A673 (cell line): ENCODE measurements around the gene PPP2R5E. TPM values are rescaled to one million over a fixed set of nuclear protein-coding genes. Genes with fewer than 3 reads are reported as not detected.
A peak's percentile ranks its signal among the peaks of the same experiment; 100 is the strongest.

ENCODE experiments used
- BruUV-seq: library from RNA; stranded (reverse); fragments of 400-500 nt; replicated peaks from 2 replicates; lab custom pipeline; 2021; lab: Mats Ljungman, UMichigan
- CTCF ChIA-PET: fragments of 300-600 bp; sonication (Branson Sonifier 250); formaldehyde crosslinking; loops from one replicate; lab custom pipeline; 2022; ENCODE audit warnings: antibody characterized with exemption; lab: Charles Lee
- POLR2A ChIA-PET: fragments of 300-600 bp; sonication (Branson Sonifier 250); formaldehyde crosslinking; loops from one replicate; lab custom pipeline; 2022; ENCODE audit warnings: antibody characterized with exemption; ENCODE audit not compliant: low non-redundant PET; lab: Charles Lee
- DNase-seq: peaks from one replicate; pipeline ENCODE4 v3.0.0-alpha.2; 2015; ENCODE audit warnings: low spot score
- H3K27ac ChIP-seq: fragments of 200-600 bp; sonication (generic); 2 replicates; pipeline ENCODE4 v1.5.1; 2016; ENCODE audit warnings: mixed run types, low read depth, mild to moderate bottlenecking, mixed read lengths, antibody characterized with exemption, low read length; ENCODE audit not compliant: poor library complexity, severe bottlenecking
- H3K27me3 ChIP-seq: fragments of 200-600 bp; sonication (generic); replicated peaks from 2 replicates; pipeline ENCODE4 v1.6.1; 2017; ENCODE audit warnings: mixed run types, low read depth, mild to moderate bottlenecking, mixed read lengths, antibody characterized with exemption, low read length; ENCODE audit not compliant: insufficient read depth, poor library complexity
- H3K36me3 ChIP-seq: fragments of 200-600 bp; sonication (generic); 2 replicates; pipeline ENCODE4 v1.6.1; 2016; ENCODE audit warnings: mixed run types, mild to moderate bottlenecking, mixed read lengths, antibody characterized with exemption, low read length; ENCODE audit not compliant: insufficient read depth, poor library complexity, severe bottlenecking
- H3K4me1 ChIP-seq: fragments of 200-600 bp; sonication (generic); 2 replicates; pipeline ENCODE4 v1.6.1; 2017; ENCODE audit warnings: mixed run types, mild to moderate bottlenecking, mixed read lengths, antibody characterized with exemption, low read length; ENCODE audit not compliant: insufficient read depth, poor library complexity, severe bottlenecking
- H3K4me3 ChIP-seq: fragments of 200-600 bp; sonication (generic); 2 replicates; pipeline ENCODE4 v1.5.1; 2016; ENCODE audit warnings: low read depth, mixed run types, mild to moderate bottlenecking, mixed read lengths, low read length; ENCODE audit not compliant: poor library complexity, severe bottlenecking
- H3K9me3 ChIP-seq: fragments of 200-600 bp; sonication (generic); 2 replicates; pipeline ENCODE4 v1.6.1; 2016; ENCODE audit warnings: mixed run types, low read depth, mild to moderate bottlenecking, mixed read lengths, antibody characterized with exemption, low read length; ENCODE audit not compliant: poor library complexity, severe bottlenecking
- EZH2 ChIP-seq: fragments of 200-600 bp; sonication (generic); IDR thresholded peaks from 2 replicates; pipeline ENCODE4 v1.6.1; 2017; ENCODE audit warnings: borderline replicate concordance, low read depth, mild to moderate bottlenecking, mixed read lengths, antibody characterized with exemption, low read length; ENCODE audit not compliant: poor library complexity, severe bottlenecking
- intact Hi-C: fragments of 100-400 bp; cut with micrococcal nuclease; formaldehyde crosslinking; loops from one replicate; pipeline ENCODE4 v1.10.0; 2022; ENCODE audit not compliant: unreplicated experiment
- total RNA-seq: library from RNA; stranded (reverse); gene quantifications from 2 replicates; pipeline ENCODE4 v1.2.3, GENCODE V29; 2021
- TF ChIP-seq, protein P1 (sequence below): fragments of 300-800, 200-600 bp; sonication (generic); conservative IDR thresholded peaks from 2 replicates; pipeline ENCODE4 v1.5.1; 2017; ENCODE audit warnings: low read depth, mild to moderate bottlenecking, antibody characterized with exemption, low read length, moderate library complexity, mixed read lengths

PPP2R5E gene
- total RNA-seq, 1 experiment from 2014 or later: 66.0 TPM

DNA sequence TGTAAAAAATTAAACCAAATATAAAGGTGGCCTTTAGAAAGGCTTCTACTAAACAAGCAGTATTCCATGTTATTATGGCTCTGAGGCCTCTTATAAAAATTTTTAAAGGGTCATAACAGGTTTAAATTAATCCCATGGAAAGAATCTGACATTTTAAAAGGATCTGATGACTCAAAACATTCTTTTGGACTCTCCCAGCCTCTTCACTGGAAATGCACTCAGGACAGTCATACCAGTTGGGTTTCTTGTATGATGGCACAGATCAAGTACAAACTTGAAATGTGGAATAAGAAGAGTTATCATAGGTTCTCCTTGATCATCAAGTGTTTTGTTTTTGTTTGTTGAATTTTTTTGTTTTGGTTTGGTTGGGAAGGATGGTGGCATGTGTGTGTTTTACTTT lies 50.8 kb downstream of the PPP2R5E start:
- Histone ChIP-seq H3K4me3 (no peak overlapping the region), H3K9me3 (no peaks in the 10 kb centered on the region), H3K4me1 (peaks cover 29% of the 10 kb centered on the region), H3K36me3 (no peaks in the 10 kb centered on the region), H3K27ac (no peak overlapping the region), H3K27me3 (no peaks in the 10 kb centered on the region)
- CTCF ChIA-PET: no interaction called here
- BruUV-seq: no TSS peak
- POLR2A ChIA-PET: no interaction called here
- no peak for TF ChIP-seq EZH2
- TF ChIP-seq, protein P1, sequence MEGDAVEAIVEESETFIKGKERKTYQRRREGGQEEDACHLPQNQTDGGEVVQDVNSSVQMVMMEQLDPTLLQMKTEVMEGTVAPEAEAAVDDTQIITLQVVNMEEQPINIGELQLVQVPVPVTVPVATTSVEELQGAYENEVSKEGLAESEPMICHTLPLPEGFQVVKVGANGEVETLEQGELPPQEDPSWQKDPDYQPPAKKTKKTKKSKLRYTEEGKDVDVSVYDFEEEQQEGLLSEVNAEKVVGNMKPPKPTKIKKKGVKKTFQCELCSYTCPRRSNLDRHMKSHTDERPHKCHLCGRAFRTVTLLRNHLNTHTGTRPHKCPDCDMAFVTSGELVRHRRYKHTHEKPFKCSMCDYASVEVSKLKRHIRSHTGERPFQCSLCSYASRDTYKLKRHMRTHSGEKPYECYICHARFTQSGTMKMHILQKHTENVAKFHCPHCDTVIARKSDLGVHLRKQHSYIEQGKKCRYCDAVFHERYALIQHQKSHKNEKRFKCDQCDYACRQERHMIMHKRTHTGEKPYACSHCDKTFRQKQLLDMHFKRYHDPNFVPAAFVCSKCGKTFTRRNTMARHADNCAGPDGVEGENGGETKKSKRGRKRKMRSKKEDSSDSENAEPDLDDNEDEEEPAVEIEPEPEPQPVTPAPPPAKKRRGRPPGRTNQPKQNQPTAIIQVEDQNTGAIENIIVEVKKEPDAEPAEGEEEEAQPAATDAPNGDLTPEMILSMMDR: no peak
- intact Hi-C loops: no loop called here
- no peak for DNase-seq

DNA sequence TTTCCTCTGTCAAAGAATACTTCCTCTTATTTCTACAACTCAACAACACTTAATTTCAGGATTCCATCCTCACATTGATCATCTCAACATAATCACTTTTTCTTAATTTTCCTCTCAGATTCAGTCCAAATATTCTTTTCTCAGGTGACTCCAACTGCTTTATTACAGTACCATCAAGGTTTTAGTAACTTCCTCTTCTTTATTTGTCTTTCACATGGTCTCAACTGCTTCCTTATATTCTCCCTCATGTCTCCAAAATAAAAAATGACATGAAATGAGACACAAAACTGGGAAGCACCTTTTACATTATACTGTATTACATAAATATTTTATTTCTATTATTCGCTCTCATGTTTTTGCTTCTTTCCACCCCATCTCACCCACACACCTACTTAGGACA lies 55.5 kb downstream of the PPP2R5E start:
- intact Hi-C loops: no loop called here
- Histone ChIP-seq H3K9me3 (no peaks in the 10 kb centered on the region), H3K4me3 (no peak overlapping the region), H3K27ac (no peak overlapping the region), H3K36me3 (no peaks in the 10 kb centered on the region), H3K4me1 (peaks cover 27% of the 10 kb centered on the region), H3K27me3 (no peaks in the 10 kb centered on the region)
- no peak for DNase-seq
- BruUV-seq: no TSS peak
- ChIA-PET POLR2A (no interaction called here), CTCF (no interaction called here)
- TF ChIP-seq, protein P1: no peak
- TF ChIP-seq EZH2: no peak

DNA sequence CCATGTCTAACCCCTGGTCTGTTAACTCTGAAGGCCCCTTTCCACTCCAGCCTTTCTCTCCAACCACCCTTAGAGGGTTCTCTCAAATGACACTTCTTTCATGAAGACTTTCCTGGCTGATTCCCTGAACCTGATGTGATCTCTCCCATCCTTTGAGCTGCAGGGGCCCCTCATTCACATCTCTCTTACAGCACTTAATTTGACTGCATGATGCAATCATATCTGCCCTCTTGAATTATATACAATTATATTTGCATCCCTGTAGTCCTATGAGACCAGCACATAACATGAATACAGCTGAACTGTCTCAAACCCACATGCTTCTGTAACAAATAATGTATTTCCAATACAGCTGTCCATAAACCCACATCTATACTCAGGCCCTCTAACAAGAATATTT lies 56.4 kb downstream of the PPP2R5E start:
- H3K36me3 ChIP-seq: no peaks in the 10 kb centered on the region
- no peak for DNase-seq
- peaks cover 23% of the 10 kb centered on the region for H3K4me1 ChIP-seq
- peak overlapping the region; percentile 35 for H3K27ac ChIP-seq
- intact Hi-C loops: no loop called here
- no TSS peak for BruUV-seq
- CTCF ChIA-PET: no interaction called here
- POLR2A ChIA-PET: no interaction called here
- no peak overlapping the region for H3K4me3 ChIP-seq
- no peaks in the 10 kb centered on the region for H3K27me3 ChIP-seq
- no peak for TF ChIP-seq EZH2
- TF ChIP-seq, protein P1: no peak
- no peaks in the 10 kb centered on the region for H3K9me3 ChIP-seq
